Urinary bladder (tissue), 4 donors: ENCODE results near the gene SOX18. TPM values are rescaled to one million over a fixed set of nuclear protein-coding genes. Genes with fewer than 3 reads are reported as not detected.

ENCODE experiments used
- DNase-seq: peaks from one replicate; pipeline ENCODE4 v3.0.0-alpha.2; 2015; ENCODE audit errors: extremely low spot score
- H3K27ac ChIP-seq: one replicate; pipeline ENCODE4 v1.5.1; 2013; ENCODE audit warnings: low read depth, mild to moderate bottlenecking, moderate library complexity
- H3K36me3 ChIP-seq: one replicate; pipeline ENCODE4 v1.6.1; 2013; ENCODE audit warnings: mild to moderate bottlenecking, moderate library complexity; ENCODE audit not compliant: insufficient read depth
- H3K4me1 ChIP-seq: one replicate; pipeline ENCODE4 v1.6.1; 2013; ENCODE audit warnings: mild to moderate bottlenecking, moderate library complexity; ENCODE audit not compliant: insufficient read depth
- H3K4me3 ChIP-seq: one replicate; pipeline ENCODE4 v1.5.1; 2013; ENCODE audit warnings: low read depth, low read length
- WGBS: extraction: QIAGEN DNeasy Blood & Tissue Kit; methylation state at CpG from one replicate; pipeline ENCODE4 v1.1.7; 2013; 5-methylcytosine and 5-hydroxymethylcytosine counted together
- polyA plus RNA-seq: library from polyadenylated mRNA; stranded (reverse); fragments of 200-250 nt; gene quantifications from one replicate; pipeline ENCODE4 v1.2.3, GENCODE V29; 2013
- total RNA-seq: library from RNA; depleted of rRNA; stranded (reverse); fragments of >200 nt; gene quantifications from one replicate; pipeline ENCODE4 v1.2.3, GENCODE V29; 2014
- donor health status: healthy with polysubstance abuse.
- donor health status: healthy.

SOX18 gene
- total and polyA plus RNA-seq, 2 donors: 4.5 to 66.0 TPM

GRCh38 chr20:64047968-64048401 lies 1.5 kb downstream of the SOX18 start:
- 8% methylated on average over 49 of the region's 49 CpGs for whole genome bisulfite sequencing
- DNase-seq: no peak
- H3K36me3 ChIP-seq: no peaks in the 10 kb centered on the region
- H3K4me3 ChIP-seq: peak overlapping the region; percentile 43
- peaks cover 1% of the 10 kb centered on the region for H3K4me1 ChIP-seq
- no peak overlapping the region for H3K27ac ChIP-seq

GRCh38 chr20:64047046-64047389 lies 2.4 kb downstream of the SOX18 start:
- Histone ChIP-seq H3K4me3 (peak overlapping the region; percentile 2), H3K4me1 (peaks cover 1% of the 10 kb centered on the region), H3K36me3 (no peaks in the 10 kb centered on the region), H3K27ac (no peak overlapping the region)
- DNase-seq: no peak
- 80% methylated on average over 8 of the region's 8 CpGs for WGBS

- H3K27ac ChIP-seq: no peak overlapping the region
- 55% methylated on average over 11 of the region's 11 CpGs for WGBS
- no peaks in the 10 kb centered on the region for H3K36me3 ChIP-seq
- no peak overlapping the region for H3K4me3 ChIP-seq
- DNase-seq: no peak
- peaks cover 1% of the 10 kb centered on the region for H3K4me1 ChIP-seq
Observed at GRCh38 chr20:64045346-64046011, 4.0 kb downstream of the SOX18 start.

- DNase-seq: no peak
Observed at GRCh38 chr20:64044484-64045247, 4.8 kb downstream of the SOX18 start.

DNA sequence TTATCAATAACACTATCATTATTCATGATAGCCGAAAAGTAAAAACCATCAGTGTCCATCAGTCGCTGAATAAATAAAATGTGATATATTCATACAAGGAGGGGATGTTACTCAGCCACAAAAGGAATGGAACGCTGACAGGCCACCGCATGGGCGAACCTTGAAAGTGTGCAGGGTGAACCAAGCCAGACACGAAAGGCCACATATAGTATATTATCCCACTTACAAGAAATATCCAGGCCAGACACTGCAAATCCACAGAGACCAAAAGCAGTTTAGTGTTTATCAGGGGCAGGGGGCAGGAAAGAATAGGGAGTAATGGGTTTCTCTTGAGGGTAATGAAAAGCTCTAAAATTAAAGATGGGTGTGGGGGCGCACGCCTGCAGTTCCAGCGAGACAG lies 5.7 kb downstream of the SOX18 start:
- no peak for DNase-seq
- H3K36me3 ChIP-seq: no peaks in the 10 kb centered on the region
- no peak overlapping the region for H3K4me3 ChIP-seq
- H3K4me1 ChIP-seq: peaks cover 1% of the 10 kb centered on the region
- H3K27ac ChIP-seq: no peak overlapping the region
- 87% methylated on average over 9 of the region's 9 CpGs for WGBS

More at GRCh38 chr20:64044484-64045247, 4.8 kb downstream of the SOX18 start:
- Histone ChIP-seq H3K4me1 (peaks cover 1% of the 10 kb centered on the region), H3K4me3 (no peak overlapping the region), H3K27ac (no peak overlapping the region), H3K36me3 (no peaks in the 10 kb centered on the region)
- WGBS: 59% methylated on average over 14 of the region's 14 CpGs

- H3K27ac ChIP-seq: no peak overlapping the region
- DNase-seq: no peak
- H3K36me3 ChIP-seq: no peaks in the 10 kb centered on the region
- H3K4me3 ChIP-seq: peak overlapping the region; percentile 28
- WGBS: 3% methylated on average over 55 of the region's 55 CpGs
- H3K4me1 ChIP-seq: peaks cover 1% of the 10 kb centered on the region
Observed at GRCh38 chr20:64042054-64042781, 7.2 kb downstream of the SOX18 start.

GRCh38 chr20:64041781-64042053 lies 7.7 kb downstream of the SOX18 start:
- Histone ChIP-seq H3K4me3 (peak overlapping the region; percentile 28), H3K27ac (no peak overlapping the region), H3K4me1 (peaks cover 1% of the 10 kb centered on the region), H3K36me3 (no peaks in the 10 kb centered on the region)
- 10% methylated on average over 11 of the region's 11 CpGs for WGBS
- DNase-seq: no peak

DNA sequence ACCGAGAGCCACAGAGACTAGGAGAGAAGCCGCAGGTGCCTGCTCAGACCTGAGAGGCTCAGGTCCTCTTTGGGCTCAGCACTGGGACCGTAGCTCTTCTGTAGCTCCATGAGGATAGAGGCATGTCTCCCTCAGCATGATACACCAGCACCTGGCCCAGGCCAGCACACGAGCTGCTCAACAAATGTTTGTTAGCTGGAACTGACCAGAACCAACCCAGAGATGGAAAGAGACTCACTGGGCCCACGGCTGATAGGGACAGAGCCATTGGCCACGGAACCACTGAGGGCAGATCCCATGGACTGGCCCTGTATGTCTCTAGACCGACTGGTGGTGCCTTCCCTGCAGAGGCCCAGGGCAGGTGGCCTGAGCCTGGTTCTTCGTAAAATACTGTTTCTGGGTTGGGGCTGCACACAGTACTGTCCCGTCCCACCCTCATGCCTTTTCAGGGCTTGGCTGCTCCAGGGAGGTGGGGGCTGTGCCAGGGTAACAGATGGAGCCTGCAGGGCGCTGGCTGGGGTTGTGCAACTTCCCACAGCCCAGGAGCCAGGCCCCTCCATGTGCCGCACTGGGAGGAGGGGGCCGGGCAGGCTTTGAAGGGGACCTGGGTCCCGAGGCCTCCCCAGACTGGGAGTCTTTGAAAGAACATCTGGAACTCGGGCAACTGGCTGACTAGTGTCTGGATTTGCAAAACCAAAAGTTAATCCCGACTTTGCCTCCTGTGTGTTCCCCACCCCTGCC lies 8.2 kb downstream of the SOX18 start:
- no peak overlapping the region for H3K4me3 ChIP-seq
- WGBS: 41% methylated on average over 15 of the region's 15 CpGs

DNA sequence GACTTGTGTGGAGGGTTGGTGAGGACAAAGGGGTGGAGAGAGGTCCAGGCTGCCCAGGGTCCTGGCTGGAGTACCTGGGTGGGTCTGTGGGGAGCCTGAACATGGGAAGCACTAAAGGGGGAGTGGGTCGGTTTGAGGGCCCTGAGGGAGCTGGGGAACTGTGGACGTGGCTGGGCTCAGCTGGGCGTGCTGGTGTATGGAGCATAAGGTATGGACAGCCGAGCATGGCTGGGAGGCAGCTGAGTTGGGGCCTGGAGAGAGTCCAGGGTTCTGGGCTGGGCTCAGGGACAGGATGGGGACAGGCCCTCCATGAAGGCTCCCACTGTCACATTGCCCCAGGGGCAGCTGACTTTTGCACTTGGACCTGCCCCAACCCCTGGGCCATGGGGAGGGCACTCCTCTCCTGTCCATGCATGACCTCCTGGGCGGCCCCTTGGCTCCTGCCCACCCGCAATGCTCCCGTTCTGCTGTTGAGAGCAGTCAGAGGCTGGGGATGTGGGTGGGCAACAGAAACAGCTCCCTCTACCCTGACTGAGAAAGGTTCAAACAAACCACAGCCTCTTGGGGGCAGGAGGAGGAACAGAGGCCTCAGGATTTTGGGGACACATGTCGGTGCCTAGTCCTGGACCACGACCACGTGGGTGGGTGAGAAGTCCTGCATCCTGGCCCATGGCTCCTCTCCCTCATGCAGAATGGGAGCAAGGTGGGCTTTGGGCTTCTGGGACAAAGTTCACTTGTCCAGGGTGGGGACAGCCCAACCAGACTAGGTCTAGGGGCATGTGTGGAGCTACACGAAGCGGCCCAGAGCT lies 9.0 kb downstream of the SOX18 start:
- DNase-seq: no peak
- H3K4me3 ChIP-seq: no peak overlapping the region
- peaks cover 1% of the 10 kb centered on the region for H3K4me1 ChIP-seq
- WGBS: 67% methylated on average over 12 of the region's 12 CpGs
- H3K27ac ChIP-seq: no peak overlapping the region
- no peaks in the 10 kb centered on the region for H3K36me3 ChIP-seq

More for the DNA sequence above, 8.2 kb downstream of the SOX18 start:
- Histone ChIP-seq H3K4me1 (peaks cover 1% of the 10 kb centered on the region), H3K36me3 (no peaks in the 10 kb centered on the region), H3K27ac (no peak overlapping the region)
- no peak for DNase-seq

- 11% methylated on average over 17 of the region's 17 CpGs for WGBS
- no peak overlapping the region for H3K27ac ChIP-seq
- H3K4me3 ChIP-seq: peak overlapping the region; percentile 20
- no peaks in the 10 kb centered on the region for H3K4me1 ChIP-seq
- DNase-seq: no peak
- no peaks in the 10 kb centered on the region for H3K36me3 ChIP-seq
Observed at GRCh38 chr20:64039293-64040160, 9.9 kb downstream of the SOX18 start.

GRCh38 chr20:64038565-64039292 lies 10.7 kb downstream of the SOX18 start:
- DNase-seq: no peak
- H3K27ac ChIP-seq: peak overlapping the region; percentile 18
- WGBS: under 1% methylated on average over 91 of the region's 91 CpGs

DNA sequence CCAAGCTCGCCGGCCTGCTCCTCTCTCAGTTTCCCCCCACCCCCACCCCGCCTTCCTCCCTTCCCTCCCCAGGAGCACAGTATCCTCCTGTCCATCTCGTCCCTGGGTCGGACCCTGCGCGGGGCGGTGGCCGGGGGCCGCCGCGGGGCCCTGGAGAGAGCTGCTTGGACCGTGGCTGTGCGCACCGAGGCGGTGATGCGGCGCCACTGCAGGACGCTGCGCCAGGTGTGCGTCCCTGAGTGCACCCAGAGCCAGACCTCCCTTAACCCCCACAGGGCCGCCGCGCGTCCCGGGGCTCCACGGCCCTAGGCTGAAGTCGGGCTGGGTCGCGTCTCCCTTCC lies 11.2 kb downstream of the SOX18 start:
- 2% methylated on average over 30 of the region's 30 CpGs for WGBS
- DNase-seq: no peak
- Histone ChIP-seq H3K4me1 (no peaks in the 10 kb centered on the region), H3K27ac (no peak overlapping the region), H3K36me3 (no peaks in the 10 kb centered on the region), H3K4me3 (peak overlapping the region; percentile 20)

More at GRCh38 chr20:64038565-64039292, 10.7 kb downstream of the SOX18 start:
- Histone ChIP-seq H3K4me1 (no peaks in the 10 kb centered on the region), H3K4me3 (peak overlapping the region; percentile 20), H3K36me3 (no peaks in the 10 kb centered on the region)
